ENCODE results near the gene NUDT8.
"Not testable (repeated sequence)": the region's sequence is repeated elsewhere in the genome, so short reads cannot be mapped to it uniquely, and the experiment has no call there.

DNA sequence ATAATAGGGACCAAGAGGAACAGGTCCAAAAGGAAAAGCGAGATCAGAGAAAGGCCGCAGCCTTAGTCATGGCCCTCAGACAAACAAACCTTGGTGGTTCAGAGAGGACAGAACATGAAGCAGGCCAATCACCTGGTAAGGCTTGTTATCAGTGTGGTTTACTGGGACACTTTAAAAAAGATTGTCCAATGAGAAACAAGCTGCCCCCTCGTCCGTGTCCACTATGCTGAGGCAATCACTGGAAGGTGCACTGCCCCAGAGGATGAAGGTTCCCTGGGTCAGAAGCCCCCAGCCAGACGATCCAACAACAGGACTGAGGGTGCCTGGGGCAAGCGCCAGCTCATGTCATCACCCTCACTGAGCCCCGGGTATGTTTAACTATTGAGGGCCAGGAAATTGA, 6.8 kb downstream of the NUDT8 start:
- TF ChIP-seq, protein P1, sequence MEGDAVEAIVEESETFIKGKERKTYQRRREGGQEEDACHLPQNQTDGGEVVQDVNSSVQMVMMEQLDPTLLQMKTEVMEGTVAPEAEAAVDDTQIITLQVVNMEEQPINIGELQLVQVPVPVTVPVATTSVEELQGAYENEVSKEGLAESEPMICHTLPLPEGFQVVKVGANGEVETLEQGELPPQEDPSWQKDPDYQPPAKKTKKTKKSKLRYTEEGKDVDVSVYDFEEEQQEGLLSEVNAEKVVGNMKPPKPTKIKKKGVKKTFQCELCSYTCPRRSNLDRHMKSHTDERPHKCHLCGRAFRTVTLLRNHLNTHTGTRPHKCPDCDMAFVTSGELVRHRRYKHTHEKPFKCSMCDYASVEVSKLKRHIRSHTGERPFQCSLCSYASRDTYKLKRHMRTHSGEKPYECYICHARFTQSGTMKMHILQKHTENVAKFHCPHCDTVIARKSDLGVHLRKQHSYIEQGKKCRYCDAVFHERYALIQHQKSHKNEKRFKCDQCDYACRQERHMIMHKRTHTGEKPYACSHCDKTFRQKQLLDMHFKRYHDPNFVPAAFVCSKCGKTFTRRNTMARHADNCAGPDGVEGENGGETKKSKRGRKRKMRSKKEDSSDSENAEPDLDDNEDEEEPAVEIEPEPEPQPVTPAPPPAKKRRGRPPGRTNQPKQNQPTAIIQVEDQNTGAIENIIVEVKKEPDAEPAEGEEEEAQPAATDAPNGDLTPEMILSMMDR (IDR thresholded peaks at IDR 0.05): not testable (repeated sequence)
- not testable (repeated sequence) for TF ChIP-seq POLR2A, POLR2AphosphoS5 (IDR thresholded peaks at IDR 0.05)
